SK-N-SH (cell line): Measurements from ENCODE around the gene PRKN. TPM values are rescaled to one million over a fixed set of nuclear protein-coding genes. Genes with fewer than 3 reads are reported as not detected.

Source experiments
- CTCF ChIA-PET: fragments of 300-600, 350-600 bp; formaldehyde crosslinking; extraction: SDS; loops from one replicate; lab custom pipeline; 2021; lab: Yijun Ruan, JAX
- POLR2A ChIA-PET: fragments of 350-600 bp; sonication (Branson Sonifier 250); formaldehyde crosslinking; extraction: SDS; loops from one replicate; lab custom pipeline; 2020; ENCODE audit warnings: antibody characterized with exemption, inconsistent platforms; lab: Yijun Ruan, JAX
- DNase-seq: peaks from one replicate; pipeline ENCODE4 v3.0.0; 2012
- H2AFZ ChIP-seq: fragments of 200-600 bp; sonication (generic); 2 replicates; pipeline ENCODE4 v1.8.1; 2016; ENCODE audit warnings: antibody characterized with exemption, mild to moderate bottlenecking, low read depth
- H3F3A ChIP-seq: fragments of 200-600 bp; sonication (generic); replicated peaks from 2 replicates; pipeline ENCODE3; 2016; ENCODE audit warnings: antibody characterized with exemption, mild to moderate bottlenecking; ENCODE audit not compliant: insufficient read depth
- H3K27ac ChIP-seq, 2 experiments: fragments of 200-500 bp in 1 of 2; fragments of 200-600 bp in 1 of 2; sonication (Bioruptor generic) in 1 of 2; sonication (generic), shearing (Covaris generic) in 1 of 2; 2 replicates each; pipeline versions ENCODE4 v1.5.1 to v1.6.1; 2014 to 2016; ENCODE audit warnings: low read depth in 2 of 2, inconsistent platforms in 1 of 2, low read length in 1 of 2, mild to moderate bottlenecking in 1 of 2, mixed read lengths in 1 of 2
- H3K27me3 ChIP-seq: fragments of 200-600 bp; sonication (generic), shearing (Covaris generic); 2 replicates; pipeline ENCODE4 v1.6.1; 2016; ENCODE audit warnings: mixed run types; ENCODE audit not compliant: insufficient read depth
- H3K36me3 ChIP-seq, 2 experiments: fragments of 200-500 bp in 1 of 2; fragments of 200-600 bp in 1 of 2; sonication (Bioruptor generic) in 1 of 2; sonication (generic) in 1 of 2; replicated peaks in 1 of 2; 2 replicates each; pipeline versions ENCODE3 to v1.5.1; 2014 to 2016; ENCODE audit warnings: low read length in 1 of 2, mild to moderate bottlenecking in 1 of 2; ENCODE audit not compliant: insufficient read depth in 2 of 2, control insufficient read depth in 1 of 2
- H3K4me1 ChIP-seq, 2 experiments: fragments of 200-500 bp in 1 of 2; fragments of 200-600 bp in 1 of 2; sonication (Bioruptor generic) in 1 of 2; sonication (generic), shearing (Covaris generic) in 1 of 2; 2 replicates each; pipeline versions ENCODE4 v1.5.1 to v1.6.1; 2014 to 2016; ENCODE audit warnings: low read depth in 1 of 2, low read length in 1 of 2, mixed run types in 1 of 2; ENCODE audit not compliant: insufficient read depth in 2 of 2, control insufficient read depth in 1 of 2
- H3K4me2 ChIP-seq: fragments of 200-600 bp; sonication (generic), shearing (Covaris generic); 2 replicates; pipeline ENCODE4 v1.6.1; 2017; ENCODE audit warnings: mixed run types
- H3K4me3 ChIP-seq, 2 experiments: fragments of 200-500 bp in 1 of 2; fragments of 200-600 bp in 1 of 2; sonication (Bioruptor generic) in 1 of 2; sonication (generic), shearing (Covaris generic) in 1 of 2; 2 replicates each; pipeline versions ENCODE4 v1.5.1 to v1.8.1; 2014 to 2016; ENCODE audit warnings: low read depth in 2 of 2, inconsistent platforms in 1 of 2, low read length in 1 of 2, mild to moderate bottlenecking in 1 of 2, mixed read lengths in 1 of 2, moderate library complexity in 1 of 2
- H3K79me2 ChIP-seq: fragments of 200-600 bp; sonication (generic); 2 replicates; pipeline ENCODE4 v1.8.1; 2017; ENCODE audit warnings: mild to moderate bottlenecking; ENCODE audit not compliant: insufficient read depth
- H3K9ac ChIP-seq: fragments of 200-600 bp; sonication (generic); 2 replicates; pipeline ENCODE4 v1.6.1; 2017; ENCODE audit warnings: mixed run types
- H3K9me2 ChIP-seq: fragments of 200-600 bp; sonication (generic); 2 replicates; pipeline ENCODE4 v1.6.1; 2017; ENCODE audit warnings: mixed run types
- H3K9me3 ChIP-seq: fragments of 200-600 bp; sonication (generic); 2 replicates; pipeline ENCODE4 v1.6.1; 2017; ENCODE audit warnings: mixed run types, mild to moderate bottlenecking, moderate library complexity
- H4K20me1 ChIP-seq: fragments of 200-600 bp; sonication (generic); 2 replicates; pipeline ENCODE4 v1.6.1; 2017; ENCODE audit warnings: mild to moderate bottlenecking, mixed run types; ENCODE audit not compliant: insufficient read depth
- CHD2 ChIP-seq: fragments of 150-350 bp; IDR thresholded peaks from 2 replicates; pipeline ENCODE4 v1.6.1; 2018; ENCODE audit warnings: low read length; ENCODE audit not compliant: partially characterized antibody
- CTCF ChIP-seq: fragments of 200-600 bp; sonication (generic); IDR thresholded peaks from 2 replicates; pipeline ENCODE4 v1.6.1; 2017; ENCODE audit warnings: antibody characterized with exemption, mild to moderate bottlenecking, moderate library complexity
- ELF1 ChIP-seq: IDR thresholded peaks from 2 replicates; pipeline ENCODE4 v1.4.0; 2012
- EZH2phosphoT487 ChIP-seq: fragments of 200-600 bp; sonication (generic); IDR thresholded peaks from 2 replicates; pipeline ENCODE4 v1.6.1; 2017; ENCODE audit warnings: low read depth, mixed run types, mild to moderate bottlenecking, antibody characterized with exemption, moderate library complexity, borderline replicate concordance
- GABPA ChIP-seq: IDR thresholded peaks from 2 replicates; pipeline ENCODE4 v1.4.0; 2012; ENCODE audit warnings: low read depth, mild to moderate bottlenecking
- JUND ChIP-seq: IDR thresholded peaks from 2 replicates; pipeline ENCODE4 v1.4.0; 2012
- MXI1 ChIP-seq: IDR thresholded peaks from 2 replicates; pipeline ENCODE4 v1.6.1; 2012; ENCODE audit warnings: mild to moderate bottlenecking, low read depth, low read length, improper control_type of control experiment
- NRF1 ChIP-seq: IDR thresholded peaks from 2 replicates; pipeline ENCODE4 v1.6.1; 2012; ENCODE audit warnings: low read depth, mild to moderate bottlenecking, low read length
- PBX3 ChIP-seq: IDR thresholded peaks from 2 replicates; pipeline ENCODE4; 2012
- RAD21 ChIP-seq: IDR thresholded peaks from 2 replicates; pipeline ENCODE4 v1.6.1; 2012; ENCODE audit warnings: mild to moderate bottlenecking, low read length
- RCOR1 ChIP-seq: fragments of 150-350 bp; IDR thresholded peaks from 2 replicates; pipeline ENCODE4 v1.6.1; 2017; ENCODE audit warnings: antibody characterized with exemption, low read length
- TAF1 ChIP-seq: IDR thresholded peaks from 2 replicates; pipeline ENCODE4 v1.6.1; 2012; ENCODE audit warnings: low read depth, mild to moderate bottlenecking, low read length, moderate library complexity, borderline replicate concordance
- USF1 ChIP-seq: IDR thresholded peaks from 2 replicates; pipeline ENCODE4 v1.4.0; 2012; ENCODE audit warnings: low read depth, borderline replicate concordance
- USF2 ChIP-seq: fragments of 150-350 bp; IDR thresholded peaks from 2 replicates; pipeline ENCODE4 v1.6.1; 2017; ENCODE audit warnings: antibody characterized with exemption, low read length, low read depth, borderline replicate concordance
- ZBTB33 ChIP-seq: IDR thresholded peaks from 2 replicates; pipeline ENCODE4 v1.4.0; 2012; ENCODE audit warnings: low read depth, borderline replicate concordance
- WGBS: methylation state at CpG from one replicate; pipeline ENCODE4 v1.1.6; 2017; ENCODE audit warnings: low lambda C conversion rate; 5-methylcytosine and 5-hydroxymethylcytosine counted together
- polyA plus RNA-seq, 3 experiments: library from polyadenylated mRNA; depleted of rRNA; stranded (reverse); fragments of >200 nt; gene quantifications; 2 replicates each; pipeline ENCODE4 v1.2.3, GENCODE V29; 2012

The PRKN gene
- polyA plus RNA-seq, 1 of the 3 experiments (the other 2 are of a cell fraction) = 0.76 TPM

- no peaks in the 10 kb centered on the region; a peak in 1 of 4 replicates for H3K4me1 ChIP-seq
- H2AFZ ChIP-seq = no peak overlapping the region
- H3K4me2 ChIP-seq = no peak overlapping the region
- ChIA-PET CTCF (no interaction called here), POLR2A (no interaction called here)
- H4K20me1 ChIP-seq = no peaks in the 10 kb centered on the region
- no peaks in the 10 kb centered on the region for H3K36me3 ChIP-seq
- H3K27me3 ChIP-seq = no peaks in the 10 kb centered on the region
- no peaks in the 10 kb centered on the region for H3K9me3 ChIP-seq
- no peaks in the 10 kb centered on the region for H3K79me2 ChIP-seq
- H3F3A ChIP-seq = no peaks in the 10 kb centered on the region
- H3K4me3 ChIP-seq = no peak overlapping the region
- no peaks in the 10 kb centered on the region for H3K9me2 ChIP-seq
- no peak overlapping the region for H3K9ac ChIP-seq
- no peak overlapping the region for H3K27ac ChIP-seq
- whole genome bisulfite sequencing = 63% methylated on average over 7 of the region's 7 CpGs
- TF ChIP-seq ELF1 = no peak
- no peak for DNase-seq
Observed at GRCh38 chr6:161494566-161494965, 1233.0 kb downstream of the PRKN start.

GRCh38 chr6:161493576-161494118 lies 1233.9 kb downstream of the PRKN start:
- H3K4me1 ChIP-seq = no peaks in the 10 kb centered on the region; a peak in 1 of 4 replicates
- TF ChIP-seq ZBTB33 = no peak
- TF ChIP-seq NRF1 = no peak
- TF ChIP-seq CHD2 = no peak
- TF ChIP-seq USF1 = no peak
- no peak for TF ChIP-seq RAD21
- no peak for TF ChIP-seq GABPA
- no peak for TF ChIP-seq RCOR1
- no peak for TF ChIP-seq EZH2phosphoT487
- TF ChIP-seq TAF1 = no peak
- no peak for TF ChIP-seq MXI1
- no peak for TF ChIP-seq USF2
- TF ChIP-seq CTCF = no peak
- no peak for TF ChIP-seq JUND
- no peak for TF ChIP-seq ELF1
- no peak for TF ChIP-seq PBX3
- no peak overlapping the region for H3K4me3 ChIP-seq
- POLR2A ChIA-PET = no interaction called here
- H3K9ac ChIP-seq = no peak overlapping the region
- H3K27me3 ChIP-seq = no peaks in the 10 kb centered on the region
- H3K27ac ChIP-seq = no peak overlapping the region
- no peak for DNase-seq
- no peak overlapping the region for H2AFZ ChIP-seq
- CTCF ChIA-PET = interaction anchor here (1.5 kb wide), 1 partner anchor 75 kb away, joined by 8 read pairs; no protein-coding TSS in a partner anchor
- WGBS = 79% methylated on average over 13 of the region's 13 CpGs
- H3K4me2 ChIP-seq = no peak overlapping the region
- H3K79me2 ChIP-seq = no peaks in the 10 kb centered on the region
- no peaks in the 10 kb centered on the region for H3F3A ChIP-seq
- H4K20me1 ChIP-seq = no peaks in the 10 kb centered on the region
- no peaks in the 10 kb centered on the region for H3K36me3 ChIP-seq
- H3K9me3 ChIP-seq = no peaks in the 10 kb centered on the region
- H3K9me2 ChIP-seq = no peaks in the 10 kb centered on the region
